ENCODE results near the gene BASP1.
"Not testable (repeated sequence)": the region's sequence is repeated elsewhere in the genome, so short reads cannot be mapped to it uniquely, and the experiment has no call there.

BASP1 gene

GRCh38 chr5:17257705-17258273, 40.4 kb downstream of the BASP1 start:
- no peak for DNase-seq

- no peak for DNase-seq
Measured at GRCh38 chr5:17258431-17258830, 41.0 kb downstream of the BASP1 start.

DNA sequence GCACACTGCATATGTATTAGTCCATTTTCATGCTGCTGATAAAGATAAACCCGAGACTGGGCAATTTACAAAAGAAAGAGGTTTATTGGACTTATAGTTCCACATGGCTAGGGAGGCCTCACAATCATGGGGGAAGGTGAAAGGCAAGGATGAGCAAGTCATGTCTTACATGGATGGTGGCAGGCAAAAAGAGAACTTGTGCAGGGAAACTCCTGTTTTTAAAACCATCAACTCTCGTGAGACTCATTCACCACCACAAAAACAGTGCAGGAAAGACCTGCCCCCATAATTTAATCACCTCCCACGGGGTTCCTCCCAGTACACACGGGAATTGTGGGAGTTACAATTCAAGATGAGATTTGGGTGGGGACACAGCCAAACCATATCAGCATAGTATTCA, 41.6 kb downstream of the BASP1 start:
- DNase-seq = not testable (repeated sequence)

GRCh38 chr5:17259630-17260257, 42.3 kb downstream of the BASP1 start:
- no peak for DNase-seq

- DNase-seq = no peak
Measured at GRCh38 chr5:17260549-17260948, 43.1 kb downstream of the BASP1 start.

DNA sequence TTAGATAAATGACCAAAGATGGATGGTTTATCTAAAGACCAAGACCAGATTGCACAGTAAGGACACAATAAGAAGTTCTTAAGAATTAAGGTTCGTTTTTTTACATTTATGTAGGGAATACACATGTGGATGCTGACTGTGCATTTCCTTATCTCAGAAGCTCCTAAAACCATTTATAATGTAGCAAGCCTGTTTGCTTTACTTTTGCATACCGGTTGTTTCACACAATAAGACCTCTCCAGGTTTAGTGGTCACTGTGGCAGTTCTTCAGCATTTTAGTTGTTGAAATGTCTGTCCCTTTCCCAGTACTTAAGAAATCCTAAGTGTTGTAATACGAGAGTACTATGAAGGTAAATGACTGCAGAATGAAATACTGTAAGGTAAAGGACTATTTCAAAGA, 43.6 kb downstream of the BASP1 start:
- DNase-seq = no peak

- no peak for DNase-seq
Measured at GRCh38 chr5:17265041-17265440, 47.6 kb downstream of the BASP1 start.

- DNase-seq = no peak
Measured at GRCh38 chr5:17267106-17267505, 49.7 kb downstream of the BASP1 start.

DNA sequence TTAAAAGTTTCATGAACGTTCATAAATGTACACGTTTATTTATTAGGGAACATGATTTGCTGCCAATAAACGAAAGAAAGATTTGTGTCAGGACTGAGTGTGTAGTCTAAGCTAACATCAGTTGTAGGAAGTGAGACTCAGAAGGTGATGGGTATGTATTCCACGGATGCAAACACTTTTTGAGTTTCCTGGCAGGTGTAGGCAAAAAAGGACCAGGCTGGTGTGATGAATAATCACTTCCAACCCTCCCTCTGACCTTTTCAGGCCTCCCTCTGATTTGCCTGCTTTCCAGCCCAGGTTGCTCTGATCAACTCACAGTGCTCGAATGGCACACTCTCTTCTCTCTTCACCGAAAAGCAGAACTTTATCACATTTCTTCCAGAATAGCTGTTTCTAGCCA, 51.8 kb downstream of the BASP1 start:
- DNase-seq = no peak

DNA sequence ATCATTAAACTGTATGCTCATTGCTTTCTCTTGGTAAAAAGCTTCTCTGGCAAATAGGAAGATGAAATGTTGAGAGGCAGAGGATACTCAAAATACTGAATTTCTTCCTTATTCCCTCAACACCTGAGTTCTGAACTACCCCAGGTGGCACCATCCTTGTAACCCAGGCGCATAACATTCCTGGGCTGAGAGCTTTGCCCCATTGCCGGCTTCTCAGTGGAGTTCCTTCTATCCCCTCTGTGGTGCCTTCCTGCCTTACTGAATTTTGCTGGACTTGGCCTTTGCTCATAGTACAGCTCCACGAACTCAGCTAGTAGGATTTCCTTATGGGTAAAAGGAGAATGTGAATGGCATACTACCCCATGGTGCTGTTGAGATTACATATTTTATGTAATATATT, 54.7 kb downstream of the BASP1 start:
- no peak for DNase-seq

DNA sequence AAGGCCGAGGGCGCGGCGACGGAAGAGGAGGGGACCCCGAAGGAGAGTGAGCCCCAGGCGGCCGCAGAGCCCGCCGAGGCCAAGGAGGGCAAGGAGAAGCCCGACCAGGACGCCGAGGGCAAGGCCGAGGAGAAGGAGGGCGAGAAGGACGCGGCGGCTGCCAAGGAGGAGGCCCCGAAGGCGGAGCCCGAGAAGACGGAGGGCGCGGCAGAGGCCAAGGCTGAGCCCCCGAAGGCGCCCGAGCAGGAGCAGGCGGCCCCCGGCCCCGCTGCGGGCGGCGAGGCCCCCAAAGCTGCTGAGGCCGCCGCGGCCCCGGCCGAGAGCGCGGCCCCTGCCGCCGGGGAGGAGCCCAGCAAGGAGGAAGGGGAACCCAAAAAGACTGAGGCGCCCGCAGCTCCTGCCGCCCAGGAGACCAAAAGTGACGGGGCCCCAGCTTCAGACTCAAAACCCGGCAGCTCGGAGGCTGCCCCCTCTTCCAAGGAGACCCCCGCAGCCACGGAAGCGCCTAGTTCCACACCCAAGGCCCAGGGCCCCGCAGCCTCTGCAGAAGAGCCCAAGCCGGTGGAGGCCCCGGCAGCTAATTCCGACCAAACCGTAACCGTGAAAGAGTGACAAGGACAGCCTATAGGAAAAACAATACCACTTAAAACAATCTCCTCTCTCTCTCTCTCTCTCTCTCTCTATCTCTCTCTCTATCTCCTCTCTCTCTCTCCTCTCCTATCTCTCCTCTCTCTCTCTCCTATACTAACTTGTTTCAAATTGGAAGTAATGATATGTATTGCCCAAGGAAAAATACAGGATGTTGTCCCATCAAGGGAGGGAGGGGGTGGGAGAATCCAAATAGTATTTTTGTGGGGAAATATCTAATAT, 58.1 kb downstream of the BASP1 start:
- no peak for DNase-seq

- DNase-seq = no peak
Measured at GRCh38 chr5:17276445-17276844, 59.0 kb downstream of the BASP1 start.

DNA sequence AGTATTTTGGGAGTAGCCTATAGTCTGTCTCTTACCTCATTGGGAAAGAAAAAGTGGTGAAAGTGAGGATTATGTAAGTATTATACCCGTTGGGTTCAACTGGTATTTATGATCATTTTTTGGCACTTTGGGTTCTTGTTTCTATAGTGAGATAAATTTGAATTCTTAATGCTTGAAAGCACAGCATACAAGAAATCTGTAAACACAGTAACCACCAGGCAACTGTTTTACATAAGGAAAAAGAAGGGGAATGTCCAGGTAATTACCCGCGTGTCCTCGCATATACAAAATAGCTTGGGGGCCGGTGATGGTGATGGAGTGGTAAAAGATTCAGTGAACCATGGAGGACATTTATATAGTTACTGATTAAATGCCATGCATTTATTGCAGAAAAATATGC, 60.5 kb downstream of the BASP1 start:
- DNase-seq = no peak

DNA sequence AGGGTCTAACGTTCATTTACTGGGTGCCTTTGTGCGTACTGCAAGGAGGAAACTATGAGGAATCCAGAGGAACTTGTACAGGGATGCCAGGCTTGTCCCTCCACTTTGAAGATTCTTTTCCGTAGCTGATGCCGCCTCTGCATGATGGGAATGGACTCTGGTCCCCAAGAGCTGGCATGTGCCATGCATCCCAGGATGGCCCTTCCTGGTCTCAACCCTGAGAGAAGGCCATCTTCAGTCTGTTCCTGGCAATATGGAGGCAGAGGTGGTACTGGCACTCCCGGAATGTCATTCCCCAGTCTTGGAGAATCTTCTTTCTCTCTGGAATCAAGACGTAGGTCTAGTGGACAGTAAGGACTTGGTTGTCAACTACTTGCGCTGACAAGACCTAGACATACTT, 61.5 kb downstream of the BASP1 start:
- no peak for DNase-seq

- no peak for DNase-seq
Measured at GRCh38 chr5:17279487-17279886, 62.1 kb downstream of the BASP1 start.

- DNase-seq = no peak
Measured at GRCh38 chr5:17282283-17283120, 65.1 kb downstream of the BASP1 start.

GRCh38 chr5:17283121-17283415, 65.6 kb downstream of the BASP1 start:
- DNase-seq = no peak

GRCh38 chr5:17287501-17288155, 70.2 kb downstream of the BASP1 start:
- DNase-seq = no peak

DNA sequence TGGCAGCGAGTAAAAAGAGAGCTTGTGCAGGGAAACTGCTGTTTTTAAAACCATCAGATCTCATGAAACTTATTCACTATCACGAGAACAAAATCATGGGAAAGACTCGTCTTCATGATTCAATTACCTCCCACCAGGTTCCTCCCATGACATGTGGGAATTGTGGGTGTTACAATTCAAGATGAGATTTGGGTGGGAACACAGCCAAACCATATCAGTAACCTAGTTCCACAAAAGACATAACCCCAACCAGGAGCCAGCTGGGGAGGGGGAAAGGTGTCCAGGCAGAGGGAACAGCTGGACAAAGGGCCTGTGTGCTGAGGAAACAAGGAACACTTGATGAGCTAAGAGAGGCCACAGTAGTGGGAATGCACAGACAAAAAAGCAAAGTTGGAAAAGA, 71.1 kb downstream of the BASP1 start:
- DNase-seq = no peak

DNA sequence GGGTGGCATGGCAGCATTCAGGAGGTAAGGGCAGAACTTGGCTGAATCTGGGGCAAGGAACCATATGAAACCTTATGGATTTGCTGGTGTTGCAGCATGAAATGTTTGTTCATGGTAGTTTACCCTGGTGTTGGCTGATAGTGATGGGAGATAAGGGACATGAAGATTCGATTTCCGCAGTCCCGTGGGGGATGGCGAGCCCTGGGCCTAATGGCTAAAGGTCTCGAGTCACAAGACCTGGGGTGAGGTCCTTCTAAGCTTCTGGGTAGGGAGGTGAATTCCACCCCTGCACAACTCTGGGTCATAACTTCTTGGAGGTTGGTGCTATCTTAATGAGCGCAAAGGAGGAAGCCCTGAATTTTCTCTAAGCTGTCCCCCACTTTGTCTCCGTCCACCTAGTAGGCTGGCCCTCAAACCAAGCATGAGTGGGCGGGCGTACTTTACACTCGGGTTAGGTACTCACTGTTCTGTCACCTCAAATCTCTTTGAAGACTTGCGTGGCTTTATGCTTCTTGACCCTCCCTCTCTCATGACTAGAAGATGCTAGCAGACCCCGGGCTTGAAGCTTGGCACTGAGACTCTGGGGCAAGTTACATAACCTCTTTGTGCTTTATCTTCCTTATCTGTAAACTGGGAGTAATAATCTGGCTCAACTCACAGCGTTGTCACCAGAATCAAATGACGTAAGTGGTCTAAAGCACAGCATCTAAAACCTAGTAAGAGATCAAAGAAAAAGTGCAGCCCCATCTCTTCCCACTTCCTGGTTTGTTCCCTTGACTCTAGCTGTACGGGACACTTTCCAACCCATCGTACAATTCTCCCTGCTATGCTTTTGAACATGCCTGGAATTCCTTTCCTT, 72.5 kb downstream of the BASP1 start:
- DNase-seq = no peak

DNA sequence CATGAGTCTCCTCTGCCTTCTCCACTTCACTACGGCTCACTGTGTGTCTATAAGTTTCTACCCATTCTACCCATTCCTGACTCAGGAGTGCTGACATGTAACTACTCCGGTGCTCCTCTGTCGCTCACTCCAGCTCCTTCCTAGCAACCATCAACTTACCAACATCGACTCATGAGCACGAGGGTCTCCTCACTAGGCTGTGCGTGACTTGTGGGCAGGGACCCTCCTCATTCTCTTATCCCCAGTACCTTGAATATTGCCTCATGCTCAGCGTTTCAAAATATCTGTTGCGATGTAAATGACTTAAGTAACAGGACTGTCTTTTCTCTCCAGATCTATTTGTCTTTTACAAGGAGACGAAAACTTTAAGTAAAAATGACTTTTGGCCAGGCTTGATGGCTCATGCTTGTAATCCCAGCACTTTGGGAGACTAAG, 73.1 kb downstream of the BASP1 start:
- no peak for DNase-seq

DNA sequence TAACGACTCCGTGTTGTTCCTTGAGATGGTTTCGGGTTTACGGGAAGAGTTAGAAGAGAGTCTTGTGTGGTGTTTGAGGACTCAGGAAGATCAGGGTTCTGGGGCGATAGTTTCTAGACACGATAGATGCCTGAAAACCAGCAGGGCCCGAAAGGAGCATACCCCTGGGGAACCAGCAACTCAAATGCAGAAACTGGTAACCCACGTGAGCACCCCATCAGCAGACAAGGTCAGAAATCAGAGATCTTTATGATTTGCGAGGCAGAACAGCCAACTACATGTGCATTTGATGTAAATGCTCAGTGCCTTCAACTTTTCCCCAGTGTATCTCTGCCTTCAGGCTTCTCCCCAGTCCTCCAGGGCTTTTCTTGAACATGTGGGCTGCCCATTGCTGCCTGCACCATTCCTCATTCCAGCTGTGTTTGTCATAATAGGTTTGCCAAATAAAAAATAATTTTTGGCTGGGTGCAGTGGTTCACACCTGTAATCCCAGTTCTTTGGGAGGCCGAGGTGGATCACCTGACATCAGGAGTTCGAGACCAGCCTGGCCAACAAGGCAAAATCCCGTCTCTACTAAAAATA, 75.1 kb downstream of the BASP1 start:
- no peak for DNase-seq
